Activated T-helper 2 cell treated with anti-CD3 and anti-CD28 coated beads, Interferon-gamma antibody, Interleukin-2, Interleukin-4, amounts not matched to agents 10 μg/mL and 5 μg/mL and 100 μg/mL, durations not matched to agents 14 hours and 24 hours and 36 hours (primary cell): ENCODE data around the gene CA5A. TPM values are rescaled to one million over a fixed set of nuclear protein-coding genes. Genes with fewer than 3 reads are reported as not detected.
A peak's percentile ranks its signal among the peaks of the same experiment; 100 is the strongest.

Experiments
- DNase-seq: peaks from one replicate; pipeline ENCODE4 v3.0.0; 2021; ENCODE audit warnings: low spot score
- H3K27ac Mint-ChIP-seq: one replicate; pipeline ENCODE4 v1.8.0; 2021; ENCODE audit warnings: mixed read lengths
- H3K27me3 Mint-ChIP-seq: one replicate; pipeline ENCODE4 v1.8.0; 2021; ENCODE audit warnings: low read depth, mixed read lengths
- H3K36me3 Mint-ChIP-seq: one replicate; pipeline ENCODE4 v1.8.0; 2021; ENCODE audit warnings: low read depth, mixed read lengths
- H3K4me1 Mint-ChIP-seq: one replicate; pipeline ENCODE4 v1.8.0; 2021; ENCODE audit warnings: low read depth, mixed read lengths
- H3K4me3 Mint-ChIP-seq: one replicate; pipeline ENCODE4 v1.8.0; 2021; ENCODE audit warnings: low read depth, mild to moderate bottlenecking, moderate library complexity, mixed read lengths
- H3K9me3 Mint-ChIP-seq: one replicate; pipeline ENCODE4 v1.8.0; 2021; ENCODE audit warnings: mixed read lengths
- intact Hi-C: fragments of 100-400 bp; cut with micrococcal nuclease; formaldehyde crosslinking; loops from one replicate; pipeline ENCODE4 v1.15.1; 2023
- total RNA-seq: library from RNA; stranded (reverse); gene quantifications from 2 replicates; pipeline ENCODE4 v1.2.3, GENCODE V29; 2022

CA5A gene
- total RNA-seq, 1 donor from 2014 or later = not detected

DNA sequence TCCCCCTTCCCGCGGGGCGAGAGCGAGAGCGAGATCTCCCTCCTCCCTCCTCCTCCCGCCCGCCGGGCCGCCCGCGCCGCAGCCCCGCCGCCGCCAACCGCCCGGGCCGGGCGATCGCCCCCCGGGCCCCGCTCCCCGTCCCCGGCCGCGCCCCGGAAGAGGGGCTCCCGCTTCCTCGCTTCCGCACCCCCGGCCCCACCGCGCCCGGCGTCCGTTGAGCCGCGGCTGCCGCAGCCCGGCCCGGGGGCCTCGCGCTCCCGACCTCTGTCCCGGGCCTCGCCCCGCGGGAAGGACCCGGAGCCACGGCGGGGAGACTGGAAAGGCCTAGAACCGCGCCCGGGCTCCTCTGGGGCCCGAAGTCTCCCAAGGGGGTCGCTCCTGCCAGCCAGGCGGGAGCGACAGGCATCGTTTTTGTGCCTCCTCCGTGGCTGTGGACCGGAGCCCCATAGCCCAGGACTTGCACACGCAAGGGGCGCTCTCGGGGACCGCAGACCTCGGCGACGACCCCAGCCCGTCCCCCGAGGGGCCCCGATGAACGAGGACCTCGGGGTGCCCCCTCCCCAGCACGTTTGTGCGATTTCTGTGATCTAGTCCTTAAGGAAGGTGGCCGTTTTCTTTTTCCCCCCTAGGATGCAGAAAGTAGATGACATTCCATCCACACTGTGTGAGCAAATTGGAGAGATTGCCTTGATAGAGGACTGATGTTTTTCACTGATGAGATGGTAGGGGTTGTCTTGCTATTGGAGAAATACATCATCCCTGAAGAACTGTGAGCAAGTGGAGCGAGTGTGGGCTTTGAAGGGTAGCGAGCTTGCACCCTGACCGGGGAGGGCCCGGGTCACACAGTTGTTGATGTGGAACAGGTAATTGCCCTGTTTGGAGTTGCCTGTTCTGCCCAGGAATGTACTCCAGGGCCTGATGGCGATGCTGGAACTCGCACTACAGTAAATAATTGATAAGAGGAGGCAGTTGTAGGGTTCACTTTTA lies 15.5 kb upstream of the CA5A start:
- Mint-ChIP-seq H3K27me3 (no peaks in the 10 kb centered on the region), H3K36me3 (peaks cover 33% of the 10 kb centered on the region), H3K4me1 (peaks cover 50% of the 10 kb centered on the region), H3K4me3 (peak overlapping the region; percentile 87), H3K27ac (peak overlapping the region; percentile 88), H3K9me3 (no peaks in the 10 kb centered on the region)
- intact Hi-C loops = loop anchor here (2.0 to 5.0 kb wide), 4 partner anchors 55 to 559 kb away; partner anchors contain the start of genes MAP1LC3B and ZFPM1
- DNase-seq = no peak

DNA sequence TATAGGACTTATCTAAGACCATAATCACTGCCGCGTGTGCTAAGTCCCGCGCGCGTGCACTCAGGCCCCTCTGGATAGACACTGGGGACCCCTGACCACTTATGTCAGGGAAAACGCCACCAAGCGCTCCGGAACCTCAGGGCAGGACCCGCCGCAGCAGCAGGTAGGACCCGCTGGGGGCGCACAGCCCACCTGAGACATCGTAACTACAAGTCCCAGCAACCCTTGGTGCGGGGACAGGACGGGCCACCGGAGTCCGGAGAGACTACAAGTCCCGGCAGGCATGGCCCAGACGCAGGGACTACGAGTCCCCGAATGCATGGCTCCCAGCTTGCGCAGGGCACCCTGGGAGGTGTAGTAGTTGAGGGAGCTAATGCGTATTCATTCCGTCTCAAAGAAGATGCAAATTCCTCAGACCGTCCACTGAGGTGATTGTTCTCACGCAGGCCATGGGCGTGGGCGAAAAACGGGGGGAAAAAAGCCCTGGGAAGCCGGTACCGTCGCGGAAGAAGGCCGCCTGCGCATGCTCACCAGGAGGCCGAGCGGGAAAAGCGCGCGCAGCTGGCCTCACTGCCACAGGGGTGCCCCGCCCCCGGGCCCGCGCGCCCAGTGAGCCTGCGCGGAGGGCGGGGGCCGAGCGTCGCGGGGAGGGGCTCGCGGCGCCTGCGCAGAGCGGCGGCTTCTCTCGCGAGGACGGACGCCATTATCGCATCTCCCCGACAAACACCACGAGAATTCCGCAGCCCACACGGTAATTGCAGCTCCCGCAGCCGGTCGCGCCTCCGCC lies 14.6 kb upstream of the CA5A start, which contains the start of gene BANP:
Gene BANP (plus strand): TSS at position 670 of the 787 bp plus-strand sequence. CDS start 23,682 bp downstream, outside the sequence.
- peaks cover 46% of the 10 kb centered on the region for H3K4me1 Mint-ChIP-seq
- intact Hi-C loops = loop anchor here (2.0 to 5.0 kb wide), 4 partner anchors 54 to 558 kb away; partner anchors contain the start of genes MAP1LC3B and ZFPM1
- H3K27ac Mint-ChIP-seq = peak within 1 kb of the TSS; percentile 99
- H3K4me3 Mint-ChIP-seq = peak within 1 kb of the TSS; percentile 94
- DNase-seq = peak; percentile 96
- no peaks in the 10 kb centered on the region for H3K27me3 Mint-ChIP-seq
- no peaks in the 10 kb centered on the region for H3K9me3 Mint-ChIP-seq
- H3K36me3 Mint-ChIP-seq = peaks cover 32% of the 10 kb centered on the region

DNA sequence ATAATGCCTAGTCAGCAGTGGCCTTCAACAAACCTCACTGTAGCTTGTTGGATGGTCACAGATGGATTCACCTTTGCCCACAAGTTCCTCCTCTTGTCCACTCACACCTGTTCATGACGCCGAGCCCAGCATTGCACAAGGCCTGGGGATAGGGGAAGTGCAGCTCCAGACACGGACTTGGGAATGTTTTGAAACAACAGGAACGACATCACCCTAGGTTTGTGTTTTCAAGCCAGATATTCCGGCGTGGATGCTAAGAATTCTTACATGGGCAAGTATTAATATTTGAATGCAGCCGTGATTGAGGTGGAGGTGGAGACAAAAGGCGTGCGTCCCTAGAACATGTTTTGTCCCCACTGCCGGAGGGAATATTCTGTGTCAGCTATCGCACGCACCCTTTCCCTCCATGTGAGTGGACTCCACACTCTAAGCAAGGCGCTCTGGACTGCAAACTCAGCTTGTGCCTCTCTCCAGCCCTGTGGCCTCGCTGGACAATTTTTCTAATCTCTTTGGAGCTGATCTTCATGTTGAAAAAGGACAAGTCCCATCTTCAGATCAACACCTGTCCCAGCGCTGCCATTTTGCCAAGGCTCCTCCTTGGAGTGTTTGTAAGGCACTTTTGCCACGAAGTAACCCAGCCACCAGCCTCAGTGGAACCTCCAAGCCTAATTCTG lies 12.9 kb upstream of the CA5A start:
- no peak for DNase-seq
- H3K9me3 Mint-ChIP-seq = no peaks in the 10 kb centered on the region
- peaks cover 18% of the 10 kb centered on the region for H3K36me3 Mint-ChIP-seq
- H3K4me1 Mint-ChIP-seq = peaks cover 37% of the 10 kb centered on the region
- H3K27ac Mint-ChIP-seq = no peak overlapping the region
- H3K4me3 Mint-ChIP-seq = peak overlapping the region; percentile 57
- intact Hi-C loops = no loop called here
- no peaks in the 10 kb centered on the region for H3K27me3 Mint-ChIP-seq

DNA sequence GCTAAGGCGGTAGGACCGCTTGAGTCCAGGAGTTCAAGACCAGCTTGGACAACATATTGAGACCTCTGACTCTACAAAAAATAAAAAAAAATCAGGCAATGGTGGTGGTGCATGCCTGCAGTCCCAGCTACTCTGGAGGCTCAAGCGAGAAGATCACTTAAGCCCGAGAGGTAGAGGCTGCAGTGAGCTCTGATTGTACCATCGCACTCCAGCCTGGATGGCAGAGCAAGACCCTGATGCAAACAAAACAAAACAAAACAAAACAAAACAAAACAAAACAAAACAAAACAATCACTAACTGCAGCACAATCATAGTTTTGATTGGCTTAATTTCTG lies 12.4 kb upstream of the CA5A start:
- peak overlapping the region; percentile 18 for H3K4me3 Mint-ChIP-seq
- peaks cover 32% of the 10 kb centered on the region for H3K4me1 Mint-ChIP-seq
- no peaks in the 10 kb centered on the region for H3K9me3 Mint-ChIP-seq
- DNase-seq = no peak
- H3K36me3 Mint-ChIP-seq = peaks cover 12% of the 10 kb centered on the region
- intact Hi-C loops = no loop called here
- no peaks in the 10 kb centered on the region for H3K27me3 Mint-ChIP-seq
- H3K27ac Mint-ChIP-seq = peak overlapping the region; percentile 60

DNA sequence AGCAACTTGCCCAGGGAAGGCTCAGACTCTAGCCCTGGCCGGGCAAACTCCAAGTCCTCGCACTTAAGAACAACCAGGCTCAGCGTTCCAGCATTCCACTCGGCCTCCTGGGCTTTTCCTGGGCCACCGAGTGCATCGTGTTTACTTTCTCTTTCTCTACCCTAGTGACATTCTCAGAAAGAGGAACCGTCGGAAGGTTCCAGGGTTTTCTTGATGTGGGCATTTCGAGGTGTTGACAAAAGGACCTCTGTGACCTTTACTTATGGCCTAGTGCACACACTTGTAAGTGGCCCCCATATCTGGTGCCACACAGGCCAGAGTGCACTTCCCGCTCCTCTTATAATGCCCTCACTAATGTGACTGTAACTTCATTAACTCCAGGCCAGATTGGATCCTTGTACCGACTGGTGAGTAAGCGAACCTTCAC lies 11.8 kb upstream of the CA5A start:
- Mint-ChIP-seq H3K27me3 (no peaks in the 10 kb centered on the region), H3K9me3 (no peaks in the 10 kb centered on the region), H3K36me3 (peaks cover 7% of the 10 kb centered on the region), H3K27ac (peak overlapping the region; percentile 82), H3K4me1 (peaks cover 26% of the 10 kb centered on the region), H3K4me3 (peak overlapping the region; percentile 41)
- intact Hi-C loops = no loop called here
- no peak for DNase-seq

DNA sequence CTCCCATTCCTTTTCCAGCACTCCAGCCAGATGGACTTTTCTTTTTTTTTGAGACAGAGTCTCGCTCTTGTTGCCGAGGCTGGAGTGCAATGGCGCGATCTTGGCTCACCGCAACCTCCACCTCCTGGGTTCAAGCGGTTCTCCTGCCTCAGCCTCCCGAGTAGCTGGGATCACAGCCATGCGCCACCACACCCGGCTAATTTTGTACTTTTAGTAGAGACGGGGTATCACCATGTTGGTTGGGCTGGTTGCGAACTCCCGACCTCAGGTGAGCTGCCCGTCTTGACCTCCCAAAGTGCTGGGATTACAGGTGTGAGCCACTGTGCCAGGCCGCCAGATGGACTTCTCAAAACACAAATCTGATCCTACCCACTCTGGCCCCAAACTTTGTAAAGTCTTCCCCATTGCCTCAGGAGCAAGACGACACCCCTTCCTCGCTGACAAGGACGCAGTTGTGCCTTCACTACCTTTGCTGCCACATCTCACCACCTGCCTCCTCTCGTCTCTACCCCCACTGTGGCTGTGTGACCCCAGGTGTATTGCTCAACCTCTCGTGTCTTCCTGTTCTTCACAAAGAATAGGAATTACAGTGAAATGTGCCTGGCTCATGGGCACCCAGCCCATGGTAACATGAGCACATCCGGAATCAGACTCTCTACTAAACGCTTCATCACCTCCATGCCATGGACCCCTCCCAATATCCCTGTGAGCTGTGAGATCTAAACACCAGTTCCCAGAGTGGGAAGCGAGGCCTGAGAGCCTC lies 11.2 kb upstream of the CA5A start:
- Mint-ChIP-seq H3K27ac (peak overlapping the region; percentile 82), H3K9me3 (no peaks in the 10 kb centered on the region), H3K4me1 (peaks cover 26% of the 10 kb centered on the region), H3K4me3 (peak overlapping the region; percentile 41), H3K27me3 (no peaks in the 10 kb centered on the region), H3K36me3 (peaks cover 6% of the 10 kb centered on the region)
- intact Hi-C loops = no loop called here
- DNase-seq = no peak

DNA sequence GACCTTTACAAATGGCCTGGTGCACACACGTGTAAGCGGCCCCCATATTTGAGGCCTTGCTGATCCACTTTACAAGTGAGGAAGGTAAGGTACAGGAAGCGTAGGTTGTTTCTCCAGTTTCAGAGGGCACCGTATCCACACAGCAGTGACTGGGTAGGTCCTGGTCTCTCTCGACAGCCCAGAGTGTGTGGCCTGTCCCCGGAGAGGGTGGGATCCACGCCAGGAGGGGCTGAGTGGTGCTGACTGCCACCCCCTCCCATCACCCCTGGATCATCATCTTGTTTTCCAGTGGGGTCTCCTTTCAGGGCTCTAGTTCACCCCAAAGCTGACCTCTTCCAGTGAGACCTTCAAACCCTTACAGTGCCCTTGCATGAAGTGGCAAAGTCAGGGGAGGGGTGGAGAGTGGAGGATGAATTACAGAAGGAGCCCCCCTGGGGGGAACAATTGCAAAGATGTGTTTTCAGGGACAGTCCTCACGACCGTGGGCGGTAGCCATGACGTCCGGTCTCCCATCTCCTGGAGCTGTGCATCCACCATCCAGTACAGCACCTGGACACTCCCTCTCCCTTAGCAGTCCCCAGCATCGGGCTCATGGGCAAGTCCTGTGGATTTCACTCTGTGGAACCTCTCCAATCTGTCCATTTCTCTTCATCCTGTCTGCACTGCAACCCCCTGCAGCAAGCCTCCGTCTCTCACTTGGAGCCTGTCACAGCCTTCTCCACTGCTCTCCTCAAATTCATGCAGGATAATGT lies 10.4 kb upstream of the CA5A start:
- Mint-ChIP-seq H3K27ac (peak overlapping the region; percentile 33), H3K9me3 (no peaks in the 10 kb centered on the region), H3K27me3 (no peaks in the 10 kb centered on the region), H3K4me3 (no peak overlapping the region), H3K36me3 (no peaks in the 10 kb centered on the region), H3K4me1 (peaks cover 21% of the 10 kb centered on the region)
- intact Hi-C loops = no loop called here
- DNase-seq = no peak

DNA sequence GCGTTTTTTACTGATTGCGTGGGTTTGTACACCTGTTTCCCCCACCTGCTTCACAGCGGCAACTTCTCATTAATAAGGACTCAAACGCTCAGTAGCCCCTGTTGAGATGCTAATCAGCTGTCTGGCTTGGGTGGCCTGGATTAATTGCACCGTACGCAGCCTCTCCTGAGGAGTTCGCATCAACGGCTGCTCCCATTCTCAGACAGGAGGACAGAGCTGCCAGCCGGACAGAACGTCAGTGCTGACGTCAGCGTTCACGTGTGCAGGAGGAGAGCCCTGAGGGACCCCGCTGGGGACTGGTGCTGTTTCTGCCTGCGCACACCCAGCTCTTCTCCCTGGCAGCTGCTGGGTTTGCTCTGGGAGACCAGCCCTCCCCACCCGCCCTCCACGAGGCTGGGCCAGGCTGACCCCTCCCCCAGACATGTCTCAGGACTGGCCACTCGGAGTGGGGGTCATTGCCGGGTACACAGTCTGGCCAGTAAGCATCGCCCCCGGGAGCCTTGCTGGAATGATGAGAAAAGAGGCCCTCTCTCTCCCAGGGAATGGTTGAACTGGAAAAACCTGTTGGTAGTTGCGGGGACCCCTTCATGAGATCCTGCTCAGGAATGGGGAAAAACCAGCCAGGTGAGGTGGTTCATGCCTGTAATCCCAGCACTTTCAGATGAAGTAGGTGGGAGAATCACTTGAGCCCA lies 9.2 kb upstream of the CA5A start:
- intact Hi-C loops = no loop called here
- no peaks in the 10 kb centered on the region for H3K9me3 Mint-ChIP-seq
- no peak overlapping the region for H3K4me3 Mint-ChIP-seq
- peaks cover 21% of the 10 kb centered on the region for H3K4me1 Mint-ChIP-seq
- no peak for DNase-seq
- H3K27me3 Mint-ChIP-seq = no peaks in the 10 kb centered on the region
- H3K36me3 Mint-ChIP-seq = no peaks in the 10 kb centered on the region
- H3K27ac Mint-ChIP-seq = no peak overlapping the region

DNA sequence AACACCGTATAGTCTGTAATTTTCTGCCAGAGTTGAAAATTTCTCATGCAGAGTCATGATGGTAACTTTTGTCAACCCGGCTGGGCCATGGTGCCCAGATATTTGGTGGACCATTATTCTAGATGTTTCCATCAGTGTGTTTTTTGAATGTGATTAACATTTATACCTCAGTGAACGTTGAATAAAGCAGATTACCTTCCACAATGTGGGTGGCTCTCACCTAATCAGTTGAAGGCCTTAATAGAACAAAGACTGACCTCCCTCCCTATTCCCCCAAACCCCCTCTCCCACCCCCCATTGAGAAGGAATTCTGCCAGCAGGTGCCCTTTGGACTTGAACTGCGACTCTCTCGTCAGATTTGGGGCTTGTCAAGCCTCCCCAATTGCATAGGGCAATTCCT lies 6.4 kb upstream of the CA5A start:
- H3K4me3 Mint-ChIP-seq = no peak overlapping the region
- H3K27me3 Mint-ChIP-seq = peaks cover 6% of the 10 kb centered on the region
- H3K36me3 Mint-ChIP-seq = no peaks in the 10 kb centered on the region
- no peak overlapping the region for H3K27ac Mint-ChIP-seq
- peaks cover 9% of the 10 kb centered on the region for H3K4me1 Mint-ChIP-seq
- intact Hi-C loops = no loop called here
- peaks cover 4% of the 10 kb centered on the region for H3K9me3 Mint-ChIP-seq
- no peak for DNase-seq

DNA sequence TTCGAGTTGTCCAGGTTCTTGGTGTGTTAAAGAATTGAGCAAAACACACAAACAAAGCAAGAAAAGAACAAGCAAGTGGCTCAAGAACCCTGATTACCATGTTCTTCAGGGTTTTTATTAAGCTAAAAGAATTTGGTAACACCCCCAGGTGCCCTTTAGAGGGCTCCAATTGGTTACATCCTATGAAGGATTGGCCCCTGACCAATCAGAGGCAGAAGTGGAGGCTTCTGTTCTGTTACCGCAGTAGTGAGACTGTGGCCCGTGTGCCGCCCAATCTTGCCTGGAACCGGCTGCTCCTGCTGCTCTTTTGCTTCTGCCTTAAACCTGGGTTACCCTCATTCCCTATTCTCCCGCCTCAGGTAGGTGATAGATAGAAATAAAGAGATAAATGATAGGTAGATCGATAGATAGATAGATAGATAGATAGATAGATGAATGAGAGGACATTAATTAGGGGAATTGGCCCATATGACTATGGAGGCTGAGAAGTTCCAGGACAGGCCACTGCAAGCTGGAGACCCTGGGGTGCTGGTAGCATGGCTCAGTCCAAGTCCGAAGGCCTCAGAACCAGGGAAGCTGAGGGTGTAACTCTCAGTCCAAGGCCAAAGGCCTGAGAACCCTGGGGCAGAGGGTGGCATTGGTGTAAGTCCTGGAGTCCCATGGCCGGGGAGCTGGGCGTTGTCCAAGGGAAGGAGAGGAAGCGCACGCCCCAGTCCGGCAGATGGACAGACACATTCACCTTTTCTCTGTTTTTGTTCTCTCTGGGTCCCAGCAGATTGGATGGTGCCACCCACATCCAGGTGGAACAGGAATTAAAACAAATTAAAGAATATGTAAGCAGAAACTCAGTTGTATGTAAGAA lies 3.5 kb upstream of the CA5A start:
- peaks cover 4% of the 10 kb centered on the region for H3K9me3 Mint-ChIP-seq
- DNase-seq = no peak
- H3K27ac Mint-ChIP-seq = no peak overlapping the region
- peaks cover 6% of the 10 kb centered on the region for H3K27me3 Mint-ChIP-seq
- H3K4me1 Mint-ChIP-seq = peaks cover 2% of the 10 kb centered on the region
- H3K4me3 Mint-ChIP-seq = no peak overlapping the region
- intact Hi-C loops = no loop called here
- no peaks in the 10 kb centered on the region for H3K36me3 Mint-ChIP-seq
